GM19397 (cell line): ENCODE results near the gene CDK6.

Experiments
- ATAC-seq: cut with Tn5 transposase; IDR thresholded peaks from one replicate; pipeline ENCODE4 v1.9.1; 2021; ENCODE audit warnings: mild to moderate bottlenecking, moderate library complexity; ENCODE audit not compliant: unreplicated experiment

The CDK6 gene

GRCh38 chr7:92685136-92686042, 151.0 kb downstream of the CDK6 start:
- ATAC-seq: no peak

GRCh38 chr7:92684274-92684673, 152.1 kb downstream of the CDK6 start:
- no peak for ATAC-seq

GRCh38 chr7:92682903-92683539, 153.4 kb downstream of the CDK6 start:
- ATAC-seq: no peak

- no peak for ATAC-seq
These were observed 154.0 kb downstream of the CDK6 start for GRCh38 chr7:92682330-92682729.

GRCh38 chr7:92681633-92682032, 154.7 kb downstream of the CDK6 start:
- no peak for ATAC-seq

GRCh38 chr7:92680442-92680841, 155.9 kb downstream of the CDK6 start:
- ATAC-seq: no peak

GRCh38 chr7:92678291-92678920, 158.0 kb downstream of the CDK6 start:
- no peak for ATAC-seq

- ATAC-seq: peak; percentile 72
These were observed 162.0 kb downstream of the CDK6 start for GRCh38 chr7:92674379-92674778.

- no peak for ATAC-seq
These were observed 164.7 kb downstream of the CDK6 start for GRCh38 chr7:92671505-92672169.

- no peak for ATAC-seq
These were observed 166.0 kb downstream of the CDK6 start for GRCh38 chr7:92670204-92670851.

GRCh38 chr7:92669616-92670165, 166.7 kb downstream of the CDK6 start:
- ATAC-seq: no peak

GRCh38 chr7:92668564-92668963, 167.8 kb downstream of the CDK6 start:
- ATAC-seq: no peak

- ATAC-seq: no peak
These were observed 168.4 kb downstream of the CDK6 start for GRCh38 chr7:92667816-92668535.

- no peak for ATAC-seq
These were observed 170.4 kb downstream of the CDK6 start for GRCh38 chr7:92665926-92666325.

- no peak for ATAC-seq
These were observed 174.7 kb downstream of the CDK6 start for GRCh38 chr7:92661651-92662050.

- ATAC-seq: no peak
These were observed 177.7 kb downstream of the CDK6 start for GRCh38 chr7:92658671-92659070.

- ATAC-seq: no peak
These were observed 179.0 kb downstream of the CDK6 start for GRCh38 chr7:92657391-92657790.

- no peak for ATAC-seq
These were observed 180.3 kb downstream of the CDK6 start for GRCh38 chr7:92656121-92656520.

- ATAC-seq: no peak
These were observed 181.0 kb downstream of the CDK6 start for GRCh38 chr7:92655346-92655884.

GRCh38 chr7:92653136-92653535, 183.2 kb downstream of the CDK6 start:
- ATAC-seq: no peak
